GM19452 (cell line): ENCODE results near the gene LRP10.
A peak's percentile ranks its signal among the peaks of the same experiment; 100 is the strongest.

Experiments used
- ATAC-seq: cut with Tn5 transposase; IDR thresholded peaks from one replicate; pipeline ENCODE4 v1.9.1; 2021; ENCODE audit not compliant: unreplicated experiment

The LRP10 gene

DNA sequence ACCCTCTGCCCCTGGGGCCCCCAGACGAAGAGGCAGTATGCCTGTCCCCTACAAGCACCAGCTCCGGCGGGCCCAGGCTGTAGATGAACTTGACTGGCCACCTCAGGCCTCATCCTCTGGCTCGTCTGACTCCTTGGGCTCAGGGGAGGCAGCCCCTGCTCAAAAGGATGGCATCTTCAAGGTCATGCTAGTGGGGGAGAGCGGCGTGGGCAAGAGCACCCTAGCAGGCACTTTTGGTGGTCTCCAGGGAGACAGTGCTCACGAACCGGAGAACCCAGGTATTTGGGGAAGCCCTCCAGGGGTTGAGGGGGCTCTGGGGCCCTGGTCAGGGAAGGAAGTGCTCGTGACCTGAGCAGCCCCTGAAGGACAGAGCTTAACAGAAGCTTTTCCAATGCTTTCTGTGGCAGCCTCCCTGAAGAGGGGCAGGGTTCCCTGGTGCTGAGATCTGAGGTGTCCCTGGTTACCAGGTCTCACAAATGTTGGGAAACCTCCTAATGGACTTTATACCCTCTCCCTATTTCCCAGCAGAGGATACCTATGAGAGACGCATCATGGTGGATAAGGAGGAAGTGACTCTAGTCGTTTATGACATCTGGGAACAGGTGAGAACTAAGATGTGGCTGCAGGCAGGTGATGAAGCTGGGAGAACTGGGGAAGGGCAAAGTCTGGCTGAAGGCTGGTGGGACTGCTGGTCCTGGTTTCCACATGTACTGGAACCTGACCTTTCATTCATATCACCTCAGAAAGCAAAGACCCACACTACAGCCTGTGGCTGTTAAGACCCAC, 13.4 kb downstream of the LRP10 start:
- ATAC-seq = no peak

DNA sequence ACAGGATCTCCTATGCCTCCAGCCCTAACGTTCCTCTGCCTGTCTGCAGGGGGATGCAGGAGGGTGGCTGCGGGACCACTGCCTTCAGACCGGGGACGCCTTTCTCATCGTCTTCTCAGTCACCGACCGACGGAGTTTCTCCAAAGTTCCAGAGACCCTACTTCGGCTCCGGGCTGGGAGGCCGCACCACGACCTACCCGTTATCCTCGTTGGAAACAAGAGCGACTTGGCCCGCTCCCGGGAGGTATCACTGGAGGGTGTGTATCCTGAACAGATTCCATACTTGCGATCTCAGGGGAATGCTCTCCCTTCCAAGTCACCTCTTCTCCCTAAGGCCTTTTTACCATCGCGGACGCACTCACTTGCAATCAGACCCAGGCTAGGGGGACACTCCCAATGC, 14.4 kb downstream of the LRP10 start:
- ATAC-seq = no peak

DNA sequence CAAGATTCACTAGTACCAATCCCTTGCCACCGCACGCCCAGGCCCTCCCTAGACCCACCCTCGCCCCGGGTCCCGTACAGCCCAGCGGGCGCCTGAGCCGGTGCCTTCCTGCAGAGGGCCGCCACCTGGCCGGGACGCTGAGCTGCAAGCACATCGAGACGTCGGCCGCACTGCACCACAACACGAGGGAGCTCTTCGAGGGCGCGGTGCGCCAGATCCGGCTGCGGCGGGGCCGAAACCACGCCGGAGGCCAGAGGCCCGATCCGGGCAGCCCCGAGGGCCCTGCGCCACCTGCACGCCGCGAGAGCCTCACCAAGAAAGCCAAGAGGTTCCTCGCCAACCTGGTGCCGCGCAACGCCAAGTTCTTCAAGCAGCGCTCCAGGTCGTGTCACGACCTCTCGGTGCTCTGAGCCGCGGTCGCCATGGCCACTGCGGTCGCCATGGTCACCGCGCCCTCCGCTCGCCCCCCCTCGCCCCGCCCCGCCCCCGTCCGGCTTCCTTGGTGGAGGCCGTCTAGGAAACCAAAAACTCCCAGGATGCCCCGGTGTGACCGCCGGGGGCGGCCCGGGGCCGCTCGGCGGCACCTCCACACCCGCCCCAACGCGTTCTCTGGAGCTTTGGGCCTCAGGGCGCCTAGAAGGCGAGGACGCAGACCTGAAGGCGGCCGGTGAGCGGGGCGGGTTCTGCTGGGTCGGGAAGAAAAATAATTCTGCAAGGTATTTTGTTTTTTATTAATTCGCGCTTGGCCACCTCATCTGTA, 15.1 kb downstream of the LRP10 start:
- ATAC-seq = peak; percentile 47

DNA sequence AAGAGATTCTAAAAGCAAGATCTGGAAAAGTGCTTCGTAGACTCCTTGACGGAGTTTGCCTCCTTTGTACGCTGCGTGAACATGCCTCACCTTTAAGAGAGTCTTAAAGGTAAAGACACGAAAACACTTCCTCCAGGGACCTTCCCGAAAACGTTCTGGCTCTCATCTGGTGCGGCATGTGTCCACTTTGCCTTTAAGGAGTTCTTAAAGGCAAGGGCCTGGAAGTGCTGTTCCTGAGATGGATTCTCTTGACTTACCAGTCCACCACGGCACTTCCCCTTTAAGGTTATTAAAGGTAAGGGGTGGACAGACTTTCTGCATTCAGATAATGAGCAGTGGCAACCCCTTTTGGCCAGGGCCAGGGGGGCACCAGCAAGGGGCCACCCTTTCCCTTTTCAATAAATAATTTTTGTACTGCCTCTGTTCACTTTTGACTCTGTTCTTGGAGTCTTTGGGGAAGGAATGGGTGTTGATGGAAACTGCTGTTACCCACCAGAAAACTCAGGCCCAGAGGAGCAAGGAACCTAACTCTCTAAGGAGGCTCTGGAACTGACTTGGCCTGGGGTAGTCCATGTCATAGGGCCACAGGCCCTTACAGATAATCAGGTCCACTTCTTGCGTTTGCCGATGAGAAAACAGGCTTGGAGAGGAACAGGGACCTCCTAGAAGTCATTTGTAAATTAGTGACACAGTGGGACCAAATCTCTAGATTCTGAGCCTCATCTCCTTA, 15.9 kb downstream of the LRP10 start:
- ATAC-seq = peak; percentile 44

- ATAC-seq = peak; percentile 43
Measured at GRCh38 chr14:22887990-22888378, 16.4 kb downstream of the LRP10 start.

GRCh38 chr14:22888662-22889061, 17.1 kb downstream of the LRP10 start:
- ATAC-seq = no peak

DNA sequence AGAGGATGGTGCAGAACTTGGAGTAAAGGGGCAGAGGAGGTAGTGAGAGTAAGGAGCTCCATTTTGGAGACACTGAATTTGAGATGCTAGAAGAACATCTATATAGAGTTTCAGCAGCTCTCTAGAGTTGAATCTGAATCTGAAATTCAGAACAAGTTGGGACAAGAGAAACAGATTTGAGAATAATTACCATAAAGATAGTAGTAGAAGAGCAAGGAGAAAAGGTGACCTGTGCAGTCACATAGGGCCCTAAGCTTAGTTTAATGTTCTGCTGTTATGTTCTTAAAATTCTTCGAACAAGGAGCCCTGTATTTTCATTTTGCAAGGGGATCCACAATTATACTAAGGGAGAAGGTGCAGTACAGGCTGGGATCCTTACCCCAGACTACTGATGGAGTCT, 18.9 kb downstream of the LRP10 start:
- no peak for ATAC-seq

GRCh38 chr14:22892488-22892887, 20.9 kb downstream of the LRP10 start:
- no peak for ATAC-seq

DNA sequence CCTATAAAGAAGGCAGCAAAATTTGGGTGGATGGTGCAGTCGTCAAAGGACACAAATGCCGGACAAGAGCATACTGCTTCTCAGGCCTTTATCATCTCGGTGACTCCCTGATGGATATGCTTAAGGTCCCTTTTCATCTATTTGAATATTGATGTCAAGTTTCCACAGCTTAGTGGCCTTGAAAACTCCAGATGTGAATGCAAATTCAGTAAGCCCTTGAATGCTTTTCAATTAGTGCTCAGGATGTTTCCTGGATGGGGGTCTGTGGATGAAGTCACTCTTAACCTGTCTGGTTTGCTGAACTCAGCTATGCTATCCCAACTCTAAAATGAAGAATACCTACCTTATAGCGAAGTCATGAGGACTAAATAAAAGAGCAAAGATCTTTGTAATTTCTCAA, 22.2 kb downstream of the LRP10 start:
- no peak for ATAC-seq

- no peak for ATAC-seq
Measured at GRCh38 chr14:22895402-22895801, 23.9 kb downstream of the LRP10 start.

DNA sequence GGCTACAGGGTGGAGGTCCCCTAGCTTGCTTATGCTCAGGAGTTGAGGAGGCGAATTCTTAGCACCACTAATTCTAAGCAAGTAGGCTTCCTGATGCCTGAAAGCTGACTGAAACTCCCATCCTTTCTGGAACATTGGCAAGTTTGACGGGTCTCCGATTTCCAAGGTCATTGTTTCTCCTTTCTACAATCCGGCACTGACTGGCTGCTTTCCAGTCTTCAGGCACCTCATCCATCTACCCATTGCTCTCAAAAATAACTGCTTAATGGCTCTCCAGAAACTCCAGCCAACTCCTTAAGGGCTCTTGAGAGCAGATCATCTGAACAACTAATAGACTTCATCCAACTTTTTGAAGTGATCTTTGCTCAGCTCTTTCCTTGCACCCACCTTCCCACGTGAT, 24.8 kb downstream of the LRP10 start:
- ATAC-seq = no peak

GRCh38 chr14:22896760-22897159, 25.2 kb downstream of the LRP10 start:
- ATAC-seq = no peak

GRCh38 chr14:22897357-22897756, 25.8 kb downstream of the LRP10 start:
- ATAC-seq = no peak

- no peak for ATAC-seq
Measured at GRCh38 chr14:22898302-22899090, 27.0 kb downstream of the LRP10 start.

DNA sequence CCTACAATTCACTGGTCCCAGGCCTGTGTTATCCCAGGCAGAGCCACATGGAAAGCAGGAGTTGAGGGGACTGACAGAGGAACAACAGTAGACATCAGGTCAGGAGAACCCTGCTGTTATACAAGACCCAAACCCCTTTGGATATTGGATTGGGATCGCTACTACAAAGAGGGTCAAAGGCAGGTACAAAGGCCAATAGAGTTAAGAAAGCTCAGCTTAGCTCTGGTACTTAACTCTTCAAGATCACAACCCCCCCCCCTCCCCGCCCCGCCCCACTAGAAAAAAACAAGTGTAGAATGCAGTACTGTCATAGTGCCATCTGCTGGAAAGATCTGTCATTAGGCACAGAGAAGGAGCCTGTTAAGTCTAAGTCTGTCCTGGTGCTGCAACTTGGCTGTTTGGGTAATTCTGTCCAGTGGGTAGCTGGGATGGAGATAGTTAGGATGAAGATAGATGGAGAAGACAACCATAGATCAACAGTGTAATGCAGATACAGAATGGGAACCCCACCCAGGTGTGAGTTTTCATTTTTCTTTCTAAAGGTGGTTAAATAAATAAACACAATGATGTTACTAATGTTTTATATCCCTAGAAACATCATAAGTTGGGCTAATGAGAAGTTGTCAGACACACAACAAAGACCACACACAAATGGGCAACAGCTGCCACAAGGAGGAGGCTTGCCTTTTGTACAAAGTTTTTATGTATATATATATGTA, 28.7 kb downstream of the LRP10 start:
- no peak for ATAC-seq

DNA sequence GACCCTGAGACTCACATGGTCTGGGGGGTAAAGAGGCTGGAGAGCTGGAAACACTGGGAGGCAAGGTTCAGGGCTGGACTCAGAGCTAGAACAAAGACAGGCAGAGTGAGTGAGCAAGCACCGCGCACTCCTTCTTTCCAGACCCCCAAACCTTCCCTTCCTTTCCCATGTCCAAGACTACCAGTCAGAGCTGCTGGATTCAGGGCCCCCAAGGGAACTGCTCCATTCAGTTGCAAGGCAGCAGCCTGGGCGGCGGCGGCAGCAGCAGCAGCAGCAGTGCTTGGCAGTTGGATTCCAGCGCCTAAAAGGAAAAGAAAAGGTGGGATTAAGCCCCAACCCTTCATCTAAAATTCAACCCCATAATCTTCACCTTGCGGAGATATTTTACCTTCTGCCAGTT, 30.3 kb downstream of the LRP10 start:
- no peak for ATAC-seq

DNA sequence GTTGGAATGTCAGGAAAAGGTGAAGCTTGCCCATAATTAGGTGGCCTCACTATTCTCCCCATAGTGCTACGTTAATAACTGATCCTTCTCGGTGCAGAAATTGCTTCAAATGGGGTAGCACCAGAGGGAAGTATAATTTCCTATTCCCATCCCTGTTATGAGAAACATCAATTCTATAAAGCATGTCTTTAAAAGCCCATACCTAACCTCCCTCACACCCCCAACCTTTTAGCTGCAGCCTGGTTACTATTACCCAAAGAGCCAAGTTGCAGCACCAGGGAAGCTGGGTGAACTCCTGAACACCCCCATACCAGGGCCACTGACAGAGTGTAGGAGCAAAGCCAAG, 32.2 kb downstream of the LRP10 start:
- ATAC-seq = no peak

DNA sequence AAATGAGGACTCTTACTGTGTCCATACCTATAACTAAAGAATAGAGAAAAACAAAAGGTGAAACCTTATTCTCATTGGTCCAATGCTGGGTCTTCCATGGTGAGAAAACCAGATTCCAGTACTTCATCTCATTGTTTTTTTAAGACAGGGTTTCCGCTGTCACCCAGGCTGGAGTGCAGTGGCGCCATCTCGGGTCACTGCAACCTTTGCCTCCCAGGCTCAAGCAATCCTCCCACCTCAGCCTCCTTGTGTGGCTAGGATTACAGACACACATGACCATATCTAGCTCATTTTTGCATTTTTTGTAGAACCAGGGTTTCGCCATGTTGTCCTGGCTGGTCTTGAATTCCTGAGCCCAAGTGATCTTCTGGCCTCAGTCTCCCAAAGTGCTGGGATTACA, 34.1 kb downstream of the LRP10 start:
- no peak for ATAC-seq

DNA sequence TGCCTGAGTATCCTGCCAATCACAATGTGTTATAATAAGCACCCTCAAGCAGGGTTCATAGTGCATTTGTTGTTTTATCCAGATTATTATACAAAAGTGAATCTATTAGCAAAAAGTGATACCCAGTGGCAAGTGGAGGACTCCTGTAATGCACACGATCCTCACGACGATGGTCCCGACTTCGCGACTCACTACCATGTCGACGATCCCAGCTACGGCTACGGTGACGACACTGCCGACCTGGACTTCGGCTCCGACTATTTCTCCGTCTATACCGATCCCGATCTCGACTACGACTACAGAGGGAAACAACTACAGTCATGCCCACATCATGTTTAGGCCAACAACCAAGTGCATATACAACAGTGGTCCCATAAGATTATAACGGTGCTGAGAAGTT, 34.5 kb downstream of the LRP10 start:
- ATAC-seq = no peak

DNA sequence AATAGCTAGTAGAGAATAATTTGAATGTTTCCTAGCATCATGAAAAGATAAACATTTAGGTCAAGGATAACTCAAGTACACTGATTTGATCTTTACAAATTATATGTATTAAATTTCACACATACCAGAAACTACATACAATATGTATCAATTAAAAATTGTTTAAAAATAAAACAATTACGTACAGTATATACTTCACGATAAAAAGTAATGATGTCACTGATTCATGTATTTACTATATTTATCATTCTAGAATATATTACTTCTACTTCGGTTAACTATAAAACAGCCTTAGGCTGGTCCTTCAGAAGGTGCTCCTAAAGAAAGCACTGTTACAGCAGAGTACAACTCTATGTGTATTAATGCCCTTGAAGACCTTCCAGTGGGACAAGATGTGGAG, 35.9 kb downstream of the LRP10 start:
- ATAC-seq = no peak

DNA sequence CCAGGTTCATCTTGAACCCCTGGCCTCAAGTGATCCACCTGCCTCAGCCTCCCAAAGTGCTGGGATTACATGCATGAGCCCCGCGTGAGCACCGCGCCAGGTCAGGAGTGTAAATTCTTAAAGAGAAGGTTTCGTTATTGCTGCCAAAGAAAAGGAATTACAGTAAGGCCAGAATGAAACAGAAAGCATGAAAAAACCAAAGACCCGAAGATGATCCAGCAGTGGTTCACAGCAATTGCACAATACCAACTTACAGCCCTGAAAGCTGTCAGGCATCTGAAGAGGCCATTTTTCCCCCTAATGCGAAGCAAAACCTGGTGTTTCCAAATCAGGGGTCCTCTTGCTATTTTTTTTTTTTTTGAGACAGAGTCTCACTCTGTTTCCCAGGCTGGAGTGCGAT, 37.1 kb downstream of the LRP10 start:
- no peak for ATAC-seq
